HepG2 (cell line): Measurements from ENCODE around the gene FAM117A. TPM values are rescaled to one million over a fixed set of nuclear protein-coding genes. Genes with fewer than 3 reads are reported as not detected.

Experiments used
- ATAC-seq: fragments of 200-7000 bp; cut with Tn5 transposase; 3 replicates; pipeline ENCODE4 v1.9.1; 2020; ENCODE audit warnings: mild to moderate bottlenecking, moderate library complexity
- BruUV-seq: library from RNA; stranded (reverse); fragments of 400-500 nt; replicated peaks from 2 replicates; lab custom pipeline; 2021; lab: Mats Ljungman, UMichigan
- CTCF ChIA-PET: fragments of 300-600 bp; formaldehyde crosslinking; extraction: SDS; loops from one replicate; lab custom pipeline; 2021; ENCODE audit warnings: low total read pairs, inconsistent platforms, low intra/inter-chr PET ratio; lab: Yijun Ruan, JAX
- POLR2A ChIA-PET: fragments of 350-600 bp; sonication (Branson Sonifier 250); formaldehyde crosslinking; loops from one replicate; lab custom pipeline; 2020; ENCODE audit warnings: antibody characterized with exemption, inconsistent platforms; lab: Yijun Ruan, JAX
- DNase-seq: peaks from one replicate; pipeline ENCODE4 v3.0.0-alpha.2; 2015; ENCODE audit warnings: low spot score
- FAIRE-seq: peaks from 3 replicates; lab custom pipeline; 2011; peaks lifted over from hg19 to GRCh38; lab: Jason Lieb, UNC
- H2AFZ ChIP-seq: one replicate; pipeline ENCODE4 v1.6.1; 2011; ENCODE audit warnings: low read length, inconsistent platforms
- H3K27ac ChIP-seq: fragments of 300-600 bp; 3 replicates; pipeline ENCODE4 v1.8.0; 2011; ENCODE audit warnings: mixed run types, mild to moderate bottlenecking, mixed read lengths, low read length, inconsistent platforms; ENCODE audit not compliant: insufficient read depth; ENCODE audit errors: extremely low read length
- H3K27me3 ChIP-seq, 2 experiments: fragments of 200-600 bp in 1 of 2; 2 replicates in 1 of 2; 3 replicates in 1 of 2; pipeline versions ENCODE4 v1.6.0 to v1.8.0; 2011; ENCODE audit warnings: low read length in 2 of 2, mild to moderate bottlenecking in 2 of 2, moderate library complexity in 2 of 2, inconsistent platforms in 1 of 2; ENCODE audit not compliant: insufficient read depth in 2 of 2, control insufficient read depth in 1 of 2
- H3K36me3 ChIP-seq, 2 experiments: fragments of 200-600 bp in 1 of 2; replicated peaks in 1 of 2; 2 replicates in 1 of 2; 3 replicates in 1 of 2; pipeline versions ENCODE4 v1.5.1 to v1.8.0; 2011; ENCODE audit warnings: low read length in 2 of 2, inconsistent platforms in 1 of 2; ENCODE audit not compliant: insufficient read depth in 2 of 2, control insufficient read depth in 1 of 2
- H3K4me1 ChIP-seq: 2 replicates; pipeline ENCODE4 v1.5.1; 2012; ENCODE audit warnings: low read length, inconsistent platforms; ENCODE audit not compliant: insufficient read depth
- H3K4me2 ChIP-seq: 2 replicates; pipeline ENCODE4 v1.6.0; 2011; ENCODE audit warnings: low read depth, low read length, inconsistent platforms
- H3K4me3 ChIP-seq, 3 experiments: fragments of 200-600 bp in 1 of 3; sonication (generic), shearing (Covaris generic) in 1 of 3; replicated peaks in 1 of 3; 2 replicates each; pipeline ENCODE4 v1.5.1; 2011 to 2016; ENCODE audit warnings: low read length in 3 of 3, inconsistent platforms in 2 of 3, low read depth in 2 of 3, mild to moderate bottlenecking in 2 of 3, control low read depth in 1 of 3, mixed read lengths in 1 of 3; ENCODE audit not compliant: insufficient read depth in 1 of 3
- H3K79me2 ChIP-seq: one replicate; pipeline ENCODE4 v1.6.1; 2011; ENCODE audit warnings: low read length, inconsistent platforms; ENCODE audit not compliant: insufficient read depth
- H3K9ac ChIP-seq: 2 replicates; pipeline ENCODE4 v1.6.0; 2011; ENCODE audit warnings: mild to moderate bottlenecking, low read depth, low read length, inconsistent platforms; ENCODE audit not compliant: insufficient read depth
- H3K9me3 ChIP-seq: 2 replicates; pipeline ENCODE4 v1.5.1; 2012; ENCODE audit warnings: mild to moderate bottlenecking, low read length
- H4K20me1 ChIP-seq: 2 replicates; pipeline ENCODE4 v1.6.0; 2011; ENCODE audit warnings: inconsistent platforms, mild to moderate bottlenecking, low read length, moderate library complexity; ENCODE audit not compliant: insufficient read depth
- CSRNP2 ChIP-seq: sonication (generic); formaldehyde crosslinking; conservative IDR thresholded peaks from 2 replicates; pipeline ENCODE4 v1.8.0; 2022; ENCODE audit warnings: low read depth, missing genetic modification reagents
- ELF1 ChIP-seq: sonication (generic); formaldehyde crosslinking; IDR thresholded peaks from 2 replicates; pipeline ENCODE4 v1.4.0; 2020; ENCODE audit warnings: missing genetic modification reagents
- HIC2 ChIP-seq: sonication (generic); formaldehyde crosslinking; IDR thresholded peaks from 2 replicates; pipeline ENCODE4 v1.9.0; 2022; ENCODE audit warnings: low read depth, missing genetic modification reagents
- KLF16 ChIP-seq, 2 experiments: sonication (generic) in 1 of 2; formaldehyde crosslinking in 1 of 2; IDR thresholded peaks; 2 replicates each; pipeline versions ENCODE4 v1.6.1 to v1.8.0; 2016 to 2023; ENCODE audit warnings: missing genetic modification reagents in 2 of 2, missing compliant biosample characterization in 1 of 2
- TAF15 ChIP-seq: fragments of 200-400 bp; formaldehyde crosslinking; IDR thresholded peaks from one replicate; pipeline ENCODE4 v1.6.1; 2018; ENCODE audit warnings: mild to moderate bottlenecking, low read depth, low read length; ENCODE audit not compliant: poor library complexity, severe bottlenecking
- TCF7 ChIP-seq: sonication (generic); IDR thresholded peaks from 2 replicates; pipeline ENCODE4 v1.6.1; 2016; ENCODE audit warnings: antibody characterized with exemption, low read depth
- TOPORS ChIP-seq: sonication (generic); formaldehyde crosslinking; IDR thresholded peaks from 2 replicates; pipeline ENCODE4 v1.8.0; 2023; ENCODE audit warnings: mild to moderate bottlenecking, missing genetic modification reagents
- ZNF230 ChIP-seq: sonication (generic); formaldehyde crosslinking; IDR thresholded peaks from 2 replicates; pipeline ENCODE4 v1.4.0; 2020; ENCODE audit warnings: mild to moderate bottlenecking, missing genetic modification reagents
- ZNF24 ChIP-seq: fragments of 450-650 bp; IDR thresholded peaks from 2 replicates; pipeline ENCODE4 v1.6.1; 2017; ENCODE audit warnings: antibody characterized with exemption, mild to moderate bottlenecking
- ZNF30 ChIP-seq: sonication (generic); formaldehyde crosslinking; IDR thresholded peaks from 2 replicates; pipeline ENCODE4 v1.5.0; 2020; ENCODE audit warnings: mild to moderate bottlenecking, missing genetic modification reagents
- ZNF317 ChIP-seq: sonication (generic); formaldehyde crosslinking; IDR thresholded peaks from 2 replicates; pipeline ENCODE4 v1.5.0; 2020; ENCODE audit warnings: mild to moderate bottlenecking, missing genetic modification reagents
- ZNF333 ChIP-seq: sonication (generic); formaldehyde crosslinking; IDR thresholded peaks from 2 replicates; pipeline ENCODE4 v1.4.0; 2020; ENCODE audit warnings: mild to moderate bottlenecking, missing genetic modification reagents, borderline replicate concordance
- ZNF678 ChIP-seq: sonication (generic); formaldehyde crosslinking; IDR thresholded peaks from 2 replicates; pipeline ENCODE4 v1.4.0; 2020; ENCODE audit warnings: mild to moderate bottlenecking, missing genetic modification reagents
- ZUFSP ChIP-seq: sonication (generic); formaldehyde crosslinking; IDR thresholded peaks from 2 replicates; pipeline ENCODE4 v1.9.0; 2021; ENCODE audit warnings: missing genetic modification reagents, mild to moderate bottlenecking, borderline replicate concordance
- WGBS: methylation state at CpG from one replicate; pipeline ENCODE4 v1.1.6; 2017; ENCODE audit warnings: low lambda C conversion rate; 5-methylcytosine and 5-hydroxymethylcytosine counted together
- in situ Hi-C: cut with HindIII; loops from 2 replicates; pipeline ENCODE4 v1.10.0; 2017; ENCODE audit warnings: low pct_unique_long_range_greater_than_20kb; ENCODE audit not compliant: extremely low pct_ligation_motif_present
- intact Hi-C: fragments of 100-400 bp; cut with micrococcal nuclease; formaldehyde crosslinking; loops from one replicate; pipeline ENCODE4 v1.10.0; 2022; ENCODE audit not compliant: unreplicated experiment
- polyA plus RNA-seq, 8 experiments: library from polyadenylated mRNA; depleted of rRNA in 3 of 8; stranded (reverse) in 7 of 8; unstranded in 1 of 8; fragments of >200 nt; fragmentation: Illumina TruSeq in 4 of 8; extraction: Trizol in 4 of 8; gene quantifications; 2 replicates each; pipeline versions ENCODE4 v1.2.1 to v1.2.3, GENCODE V29; 2011 to 2016; ENCODE audit warnings: low read depth in 4 of 8, missing spikeins in 1 of 8, mixed read lengths in 1 of 8; ENCODE audit not compliant: insufficient read depth in 1 of 8
- total RNA-seq, 5 experiments: library from RNA; depleted of rRNA; stranded (reverse); fragments of >200 nt; fragmentation: Illumina TruSeq; extraction: Trizol; gene quantifications; 2 replicates each; pipeline ENCODE4 v1.2.3, GENCODE V29; 2016; ENCODE audit warnings: low read depth in 1 of 5

FAM117A gene
- total and polyA plus RNA-seq, 2 of the 13 experiments (the other 11 are each of a cell fraction or from before 2014, with no cell fraction given): 12.1 to 19.8 TPM

GRCh38 chr17:49708515-49709183 is 55.3 kb downstream of the FAM117A start (continued):
- TF ChIP-seq TCF7 (no peak), ZNF230 (peak; percentile 83; the same call in 1 of the 2 replicates), KLF16 (CRISPR knock-in tag; IDR thresholded peaks at IDR 0.05) (no peak)

- FAIRE-seq (peak; percentile 99), ATAC-seq (peak; percentile 93), DNase-seq (peak; percentile 99)
- Histone ChIP-seq H3K4me2 (peak within 1 kb of the TSS; percentile 84), H3K4me3 (peak within 1 kb of the TSS; percentile 76 to 95 (median 83)), H3K27me3 (no peaks in the 10 kb centered on the region; a peak in 1 of 5 replicates), H3K9ac (peak within 1 kb of the TSS; percentile 97), H2AFZ (peak within 1 kb of the TSS; percentile 18), H3K9me3 (no peaks in the 10 kb centered on the region), H3K4me1 (peaks cover 54% of the 10 kb centered on the region), H3K36me3 (peaks cover 16 to 27% of the 10 kb centered on the region in 2 experiments), H3K79me2 (peaks cover 21% of the 10 kb centered on the region), H3K27ac (peak within 1 kb of the TSS; percentile 93), H4K20me1 (0 out of 2 replicates have a peak, but pooled peaks cover 3% of the 10 kb centered on the region)
- 2% methylated on average over 32 of the region's 53 CpGs for WGBS
- in situ Hi-C loops: loop anchor here (5.0 to 10.0 kb wide), 2 partner anchors 273 to 289 kb away; partner anchors contain the start of gene DLX3
- ChIA-PET POLR2A (interaction anchor here (0.6 to 2.7 kb wide), 17 partner anchors 9 to 293 kb away, joined by 3 to 46 read pairs (median 4); partner anchors contain the start of genes FAM117A, KAT7, PHB1 and SPOP), CTCF (interaction anchor here (1.0 to 2.5 kb wide), 3 partner anchors 132 to 140 kb away, joined by 3 to 11 read pairs (median 6); partner anchors contain the start of gene NXPH3)
- no TSS peak for BruUV-seq
- intact Hi-C loops: loop anchor here (1.0 to 5.0 kb wide), 4 partner anchors 71 to 289 kb away; partner anchors contain the start of gene DLX3
- TF ChIP-seq ZUFSP (CRISPR knock-in tag) (no peak), TOPORS (CRISPR knock-in tag) (no peak), HIC2 (CRISPR knock-in tag) (peak; percentile 69; the same call in 1 of the 2 replicates), ZNF24 (no peak; the same call in none of the 2 replicates), ELF1 (CRISPR knock-in tag) (peak; percentile 87), ZNF30 (CRISPR knock-in tag) (0 out of 2 replicates have a peak, but pooled peaks have one; percentile 79), TAF15 (no peak), ZNF317 (CRISPR knock-in tag) (peak; percentile 71), CSRNP2 (CRISPR knock-in tag) (no peak), ZNF333 (CRISPR knock-in tag) (peak; percentile 64), ZNF678 (CRISPR knock-in tag) (peak; percentile 44; the same call in 1 of the 2 replicates)
Measured at GRCh38 chr17:49707608-49708514, 56.1 kb downstream of the FAM117A start, which contains the start of gene SLC35B1. Gene SLC35B1 (minus strand): TSS chr17:49707964. CDS start chr17:49707833, 131 bp downstream.
